ENCODE measurements around the gene COX6A1. TPM values are rescaled to one million over a fixed set of nuclear protein-coding genes. Genes with fewer than 3 reads are reported as not detected.

The COX6A1 gene
- total RNA-seq (2016; rRNA removed; fragmentation: Illumina TruSeq; extraction: Trizol): 204 and 542 TPM in 2 replicates
- total RNA-seq (2016; cell fraction: cytosol; rRNA removed; fragmentation: Illumina TruSeq; extraction: Trizol; ENCODE audit: low read depth): 121 and 131 TPM in 2 replicates
- total RNA-seq (2016; cell fraction: insoluble cytoplasmic fraction; rRNA removed; fragmentation: Illumina TruSeq; extraction: Trizol): 226 and 562 TPM in 2 replicates
- total RNA-seq (2016; cell fraction: membrane; rRNA removed; fragmentation: Illumina TruSeq; extraction: Trizol): 107 and 111 TPM in 2 replicates
- total RNA-seq (2016; cell fraction: nucleus; rRNA removed; fragmentation: Illumina TruSeq; extraction: Trizol): 291 and 339 TPM in 2 replicates
- 655 and 673 TPM in 2 replicates for polyA plus RNA-seq (2011; rRNA removed)
- 682 and 991 TPM in 2 replicates for polyA plus RNA-seq (2011; cell fraction: cytosol; rRNA removed)
- 688 and 965 TPM in 2 replicates for polyA plus RNA-seq (2011; cell fraction: nucleus; rRNA removed)
- polyA plus RNA-seq (2012): 389 and 405 TPM in 2 replicates
- 114 and 131 TPM in 2 replicates for polyA plus RNA-seq (2016; cell fraction: cytosol; fragmentation: Illumina TruSeq; extraction: Trizol; ENCODE audit: low read depth)
- 204 and 225 TPM in 2 replicates for polyA plus RNA-seq (2016; cell fraction: insoluble cytoplasmic fraction; fragmentation: Illumina TruSeq; extraction: Trizol; ENCODE audit: low read depth)
- polyA plus RNA-seq (2016; cell fraction: membrane; fragmentation: Illumina TruSeq; extraction: Trizol; ENCODE audit: low read depth): 86.9 and 92.6 TPM in 2 replicates
- polyA plus RNA-seq (2016; cell fraction: nucleus; fragmentation: Illumina TruSeq; extraction: Trizol; ENCODE audit: insufficient read depth, low read depth): 490 and 539 TPM in 2 replicates
- polyA minus RNA-seq (2011; rRNA and poly(A)+ RNA removed; ENCODE audit: low replicate concordance): 318 and 569 TPM in 2 replicates
- polyA minus RNA-seq (2011; cell fraction: cytosol; rRNA and poly(A)+ RNA removed): 173 and 174 TPM in 2 replicates
- 97.8 and 134 TPM in 2 replicates for polyA minus RNA-seq (2011; cell fraction: nucleus; rRNA and poly(A)+ RNA removed)
- percentile 98 among the genes with signal in this experiment for Bru-seq, nascent RNA
- BruChase-seq, experiment 1, labeled RNA remaining after a 6-hour chase: percentile 99 among the genes with signal in this experiment
- percentile 98 among the genes with signal in this experiment for BruChase-seq, experiment 2, labeled RNA remaining after a 2-hour chase
- long read RNA-seq, experiment 1, transcript COX6A1-201 (3 exons, 572 nt): major isoform, 501 of 513 reads
- long read RNA-seq, experiment 1, partial matches to known transcripts: 11 of 513 reads
- long read RNA-seq, experiment 1, other reads (novel, unspliced or antisense): 1 of 513 reads
- long read RNA-seq, experiment 2, transcript COX6A1-201 (3 exons, 572 nt): major isoform, 655 of 661 reads
- long read RNA-seq, experiment 2, partial matches to known transcripts: 4 of 661 reads
- long read RNA-seq, experiment 2, other reads (novel, unspliced or antisense): 0 of 661 reads

- WGBS (ENCODE audit: low lambda C conversion rate): 0% methylated on average over 19 of the region's 59 CpGs
- intact Hi-C loops (cut with micrococcal nuclease; ENCODE audit: unreplicated experiment) (loop anchor here (2.0 to 10.0 kb wide), 2 partner anchors 29 to 113 kb away; partner anchors contain the start of gene PLA2G1B), in situ Hi-C loops (cut with HindIII; ENCODE audit: extremely low pct_ligation_motif_present, low pct_unique_long_range_greater_than_20kb) (loop anchor here (10.0 kb wide), 1 partner anchor 113 kb away; the partner anchor contains the start of gene PLA2G1B)
- Histone ChIP-seq H3K9me3 (ENCODE audit: low read length) (no peaks in the 10 kb centered on the region), H2AFZ (ENCODE audit: low read length) (peak within 1 kb of the TSS; percentile 99), H3K4me1 (ENCODE audit: insufficient read depth, low read length) (peaks cover 31% of the 10 kb centered on the region), H3K36me3 (replicated peaks in 1 of 2; ENCODE audit: control insufficient read depth in 1 of 2, insufficient read depth in 2 of 2, low read length in 2 of 2) (peaks cover 6 to 12% of the 10 kb centered on the region in 2 experiments; a peak in 3 of 5 replicates), H3K4me2 (ENCODE audit: low read depth, low read length) (peak within 1 kb of the TSS; percentile 90), H3K27me3 (ENCODE audit: control insufficient read depth in 1 of 2, insufficient read depth in 2 of 2, low read length in 2 of 2) (no peaks in the 10 kb centered on the region; a peak in 1 of 5 replicates), H3K79me2 (ENCODE audit: insufficient read depth, low read length) (peaks cover 21% of the 10 kb centered on the region), H3K9ac (ENCODE audit: insufficient read depth, low read depth, low read length) (peak within 1 kb of the TSS; percentile 79), H3K4me3 (replicated peaks in 1 of 3; ENCODE audit: insufficient read depth in 1 of 3, low read depth in 2 of 3, low read length in 3 of 3) (peak within 1 kb of the TSS; percentile 85 to 96 (median 90)), H4K20me1 (ENCODE audit: insufficient read depth, low read length) (peaks cover 16% of the 10 kb centered on the region; the same call in 1 of the 2 replicates), H3K27ac (ENCODE audit: extremely low read length, insufficient read depth, low read length) (peak within 1 kb of the TSS; percentile 52)
- ATAC-seq (peak; percentile 97), FAIRE-seq (peak; percentile 88), DNase-seq (ENCODE audit: low spot score) (peak; percentile 99)
- ChIA-PET POLR2A (interaction anchor here (0.7 to 1.5 kb wide), 12 partner anchors 8 to 237 kb away, joined by 3 to 8 read pairs (median 4); partner anchors contain the start of genes RNU4-2, RPLP0 and SIRT4), CTCF (ENCODE audit: low intra/inter-chr PET ratio, low total read pairs) (interaction anchor here (1.0 kb wide), 1 partner anchor 82 kb away, joined by 3 read pairs; no protein-coding TSS in a partner anchor)
- BruUV-seq (replicated peaks): no TSS peak
- TF ChIP-seq ZNF766 (CRISPR knock-in tag; IDR thresholded peaks at IDR 0.05; ENCODE audit: borderline replicate concordance) (0 out of 2 replicates have a peak, but pooled peaks have one; percentile 39), SP5 (CRISPR knock-in tag; IDR thresholded peaks at IDR 0.05; ENCODE audit: borderline replicate concordance, low read depth) (peak; percentile 82; the same call in 1 of the 2 replicates), ZMAT5 (CRISPR knock-in tag; IDR thresholded peaks at IDR 0.05; ENCODE audit: borderline replicate concordance, low read depth) (no peak), EP300 (IDR thresholded peaks at IDR 0.05; ENCODE audit: low read depth in 2 of 2, low read length in 2 of 2) (no peak), EP300 (CRISPR knock-in tag; IDR thresholded peaks at IDR 0.05; ENCODE audit: borderline replicate concordance) (no peak), MED1 (CRISPR knock-in tag; IDR thresholded peaks at IDR 0.05) (peak; percentile 49), HDAC1 (CRISPR knock-in tag; IDR thresholded peaks at IDR 0.05) (peak; percentile 77), POLR2A (IDR thresholded peaks at IDR 0.05; ENCODE audit: insufficient read depth in 1 of 2, low read depth in 2 of 2, low read length in 2 of 2) (peak; percentile 71 to 85), ZNF382 (CRISPR knock-in tag; IDR thresholded peaks at IDR 0.05; ENCODE audit: borderline replicate concordance) (no peak), HNF1A (IDR thresholded peaks at IDR 0.05; ENCODE audit: low read depth) (no peak), HNF1A (CRISPR knock-in tag; IDR thresholded peaks at IDR 0.05; ENCODE audit: borderline replicate concordance) (no peak), MEF2D (CRISPR knock-in tag; IDR thresholded peaks at IDR 0.05) (peak; percentile 46; the same call in 1 of the 2 replicates), NFE2L2 (IDR thresholded peaks at IDR 0.05; ENCODE audit: low read length) (no peak)
These were observed at the start of gene COX6A1 for GRCh38 chr12:120437735-120438494. TSS of gene COX6A1 (plus strand) at chr12:120438113. CDS start at chr12:120438127, 14 bp downstream.

All from HepG2 (cell line).